HEK293 (cell line): ENCODE results near the gene EVA1B.

Experiments
- CTCF ChIP-seq: fragments of 450-650 bp; formaldehyde crosslinking; IDR thresholded peaks from 2 replicates; pipeline ENCODE4 v1.5.1; 2016; ENCODE audit warnings: missing biosample characterization, missing genetic modification characterization
- ZNF114 ChIP-seq: fragments of 450-650 bp; formaldehyde crosslinking; IDR thresholded peaks from 2 replicates; pipeline ENCODE4 v1.5.0; 2017; ENCODE audit warnings: missing biosample characterization, missing genetic modification characterization

GRCh38 chr1:36341626-36342320 lies 18.3 kb upstream of the EVA1B start:
- TF ChIP-seq ZNF114 (tag by site-specific recombination) (no peak), CTCF (tag by site-specific recombination) (no peak)
